GM12878 (cell line): ENCODE data around the gene PIGM. TPM values are rescaled to one million over a fixed set of nuclear protein-coding genes. Genes with fewer than 3 reads are reported as not detected.

Experiments
- ATAC-seq: fragments of 200-7000 bp; cut with Tn5 transposase; 3 replicates; pipeline ENCODE4 v1.9.1; 2020; ENCODE audit warnings: mild to moderate bottlenecking, moderate library complexity
- BruUV-seq: library from RNA; stranded (reverse); fragments of 400-500 nt; replicated peaks from 2 replicates; lab custom pipeline; 2021; lab: Mats Ljungman, UMichigan
- CTCF ChIA-PET: fragments of 300-600 bp; sonication (Branson Sonifier 250); formaldehyde crosslinking; extraction: SDS; loops from one replicate; lab custom pipeline; 2021; ENCODE audit warnings: inconsistent platforms; lab: Yijun Ruan, JAX
- POLR2A ChIA-PET: fragments of 350-600 bp; formaldehyde crosslinking; extraction: SDS; loops from one replicate; lab custom pipeline; 2021; ENCODE audit warnings: inconsistent platforms; lab: Charles Lee
- RAD21 ChIA-PET: fragments of 300-600 bp; sonication (Branson Sonifier 250); formaldehyde crosslinking; loops from one replicate; lab custom pipeline; 2023; ENCODE audit warnings: antibody characterized with exemption; ENCODE audit not compliant: unreplicated experiment; lab: Charles Lee
- SMC1A ChIA-PET: fragments of 300-600 bp; sonication (Branson Sonifier 250); formaldehyde crosslinking; loops from one replicate; lab custom pipeline; 2023; ENCODE audit not compliant: unreplicated experiment, uncharacterized antibody; lab: Charles Lee
- DNase-seq: peaks from one replicate; pipeline ENCODE4 v3.0.0-alpha.2; 2011; ENCODE audit warnings: low read depth, low spot score
- FAIRE-seq: peaks from 3 replicates; lab custom pipeline; 2011; peaks lifted over from hg19 to GRCh38; lab: Jason Lieb, UNC
- H2AFZ ChIP-seq: 2 replicates; pipeline ENCODE4 v1.6.0; 2011; ENCODE audit warnings: low read depth, low read length, control low read depth; ENCODE audit not compliant: control insufficient read depth
- H3K27ac ChIP-seq: 2 replicates; pipeline ENCODE4 v1.5.1; 2011; ENCODE audit warnings: control low read depth; ENCODE audit not compliant: control insufficient read depth, insufficient read depth
- H3K27me3 ChIP-seq, 2 experiments: replicated peaks in 1 of 2; 2 replicates each; pipeline versions ENCODE4 v1.6.0 to v1.6.1; 2011; ENCODE audit warnings: low read length in 1 of 2; ENCODE audit not compliant: control insufficient read depth in 2 of 2, insufficient read depth in 2 of 2
- H3K36me3 ChIP-seq, 2 experiments: 2 replicates each; pipeline ENCODE4 v1.5.1; 2011; ENCODE audit warnings: low read length in 1 of 2; ENCODE audit not compliant: control insufficient read depth in 2 of 2, insufficient read depth in 2 of 2
- H3K4me1 ChIP-seq: 2 replicates; pipeline ENCODE4 v1.6.1; 2011; ENCODE audit warnings: mild to moderate bottlenecking, low read length, moderate library complexity, mixed read lengths; ENCODE audit not compliant: control insufficient read depth, insufficient read depth
- H3K4me2 ChIP-seq: 2 replicates; pipeline ENCODE4 v1.6.0; 2011; ENCODE audit warnings: control low read depth; ENCODE audit not compliant: control insufficient read depth, insufficient read depth
- H3K4me3 ChIP-seq: fragments of 200-600 bp; sonication (generic); 2 replicates; pipeline ENCODE4 v1.5.1; 2016
- H3K79me2 ChIP-seq: 2 replicates; pipeline ENCODE4 v1.6.0; 2011; ENCODE audit warnings: low read length; ENCODE audit not compliant: control insufficient read depth, insufficient read depth
- H3K9ac ChIP-seq: 2 replicates; pipeline ENCODE4 v1.8.0; 2011; ENCODE audit warnings: low read length, control low read depth, mixed read lengths; ENCODE audit not compliant: control insufficient read depth, insufficient read depth
- H3K9me3 ChIP-seq: replicated peaks from 3 replicates; pipeline ENCODE4 v1.5.1; 2011; ENCODE audit warnings: mild to moderate bottlenecking, low read length; ENCODE audit not compliant: control insufficient read depth, insufficient read depth
- H4K20me1 ChIP-seq: 2 replicates; pipeline ENCODE4 v1.6.0; 2011; ENCODE audit not compliant: control insufficient read depth, insufficient read depth
- CBX5 ChIP-seq: sonication (generic); IDR thresholded peaks from 2 replicates; pipeline ENCODE4 v1.6.1; 2016; ENCODE audit warnings: low read depth, moderate library complexity, mild to moderate bottlenecking, inconsistent platforms
- CEBPZ ChIP-seq: fragments of 150-350 bp; IDR thresholded peaks from 2 replicates; pipeline ENCODE4 v1.6.1; 2016; ENCODE audit warnings: low read depth, low read length
- CHD2 ChIP-seq: IDR thresholded peaks from 2 replicates; pipeline ENCODE4 v1.6.1; 2011; ENCODE audit warnings: low read depth, low read length, improper control_type of control experiment, borderline replicate concordance
- E4F1 ChIP-seq: fragments of 450-650 bp; IDR thresholded peaks from 2 replicates; pipeline ENCODE4 v1.6.1; 2018; ENCODE audit warnings: borderline replicate concordance, mild to moderate bottlenecking; ENCODE audit not compliant: partially characterized antibody
- EGR1 ChIP-seq, 2 experiments: IDR thresholded peaks; 1 replicate in 1 of 2; 2 replicates in 1 of 2; pipeline ENCODE4 v1.6.1; 2011 to 2012; ENCODE audit warnings: low read depth in 2 of 2, low read length in 2 of 2, borderline replicate concordance in 1 of 2, mild to moderate bottlenecking in 1 of 2, moderate library complexity in 1 of 2
- MTA3 ChIP-seq: IDR thresholded peaks from 2 replicates; pipeline ENCODE4 v1.6.1; 2012; ENCODE audit warnings: low read length, inconsistent platforms, borderline replicate concordance
- MXI1 ChIP-seq: fragments of 150-350 bp; IDR thresholded peaks from 2 replicates; pipeline ENCODE4 v1.6.1; 2011; ENCODE audit warnings: low read depth, mild to moderate bottlenecking, inconsistent platforms, low read length, improper control_type of control experiment
- PBX3 ChIP-seq: IDR thresholded peaks from 2 replicates; pipeline ENCODE4 v1.6.1; 2011; ENCODE audit warnings: mild to moderate bottlenecking, low read depth, low read length, moderate library complexity; ENCODE audit not compliant: insufficient replicate concordance
- RBBP5 ChIP-seq: fragments of 200-600 bp; sonication (generic); conservative IDR thresholded peaks from 2 replicates; pipeline ENCODE4 v1.6.1; 2016
- RFX5 ChIP-seq: IDR thresholded peaks from 2 replicates; pipeline ENCODE4 v1.6.1; 2011; ENCODE audit warnings: low read depth, low read length, improper control_type of control experiment
- SPI1 ChIP-seq: IDR thresholded peaks from 2 replicates; pipeline ENCODE4 v1.6.1; 2011; ENCODE audit warnings: low read depth, mild to moderate bottlenecking, low read length, moderate library complexity, borderline replicate concordance; ENCODE audit not compliant: insufficient read depth
- TCF7 ChIP-seq: IDR thresholded peaks from 2 replicates; pipeline ENCODE4 v1.6.1; 2014; ENCODE audit warnings: antibody characterized with exemption, borderline replicate concordance
- USF2 ChIP-seq: IDR thresholded peaks from 2 replicates; pipeline ENCODE4 v1.6.1; 2011; ENCODE audit warnings: low read depth, low read length, improper control_type of control experiment, borderline replicate concordance
- WGBS: methylation state at CpG from one replicate; pipeline ENCODE4 v1.1.6; 2016; ENCODE audit warnings: low lambda C conversion rate; ENCODE audit not compliant: insufficient replicate concordance, insufficient coverage; ENCODE audit errors: missing lambda C conversion rate; 5-methylcytosine and 5-hydroxymethylcytosine counted together
- in situ Hi-C: fragments of 300-500 bp; cut with MboI; formaldehyde crosslinking; loops from 9 replicates; pipeline ENCODE4 v1.14.3; 2018; ENCODE audit warnings: mixed read lengths
- intact Hi-C: fragments of 100-400 bp; cut with micrococcal nuclease; formaldehyde crosslinking; loops from one replicate; pipeline ENCODE4 v1.14.2; 2022; ENCODE audit not compliant: unreplicated experiment
- polyA plus RNA-seq, 11 experiments: library from polyadenylated mRNA; depleted of rRNA in 4 of 11; unstranded in 6 of 11; stranded (reverse) in 5 of 11; fragments of >200 nt; fragmentation: Nextera tagmentation in 4 of 11; fragmentation: Illumina TruSeq in 1 of 11; extraction: Ambion mirVana in 4 of 11; extraction: Trizol in 1 of 11; gene quantifications; 1 replicate in 1 of 11; 2 replicates in 10 of 11; pipeline versions ENCODE4 v1.2.1 to v1.2.3, GENCODE V29; 2011 to 2016; ENCODE audit warnings: inconsistent platforms in 2 of 11, missing spikeins in 2 of 11, low read depth in 1 of 11
- total RNA-seq, 4 experiments: library from RNA; depleted of rRNA in 3 of 4; stranded (reverse); fragments of >200 nt in 3 of 4; fragmentation: Illumina TruSeq in 1 of 4; extraction: Trizol in 1 of 4; gene quantifications; 2 replicates each; pipeline versions ENCODE4 v1.2.1 to v1.2.3, GENCODE V29; 2013 to 2021

PIGM gene
- total and polyA plus RNA-seq, 10 of the 15 experiments (the other 5 are each of a cell fraction or from before 2014, with no cell fraction given): 2.6 to 6.1 (median 4.6) TPM

GRCh38 chr1:160081261-160081936 is 49.6 kb upstream of the PIGM start, which contains the start of gene KCNJ9:
Gene KCNJ9 (plus strand): TSS chr1:160081538. CDS start chr1:160084031, 2,493 bp downstream.
- H3K9ac ChIP-seq: no peak within 1 kb of the TSS
- ATAC-seq (no peak), DNase-seq (no peak), FAIRE-seq (no peak)
- SMC1A ChIA-PET: interaction anchor here (0.6 to 8.9 kb wide), 5 partner anchors 24 to 295 kb away, joined by 3 to 89 read pairs (median 3); no protein-coding TSS in a partner anchor
- no peak within 1 kb of the TSS for H3K27ac ChIP-seq
- intact Hi-C loops: no loop called here
- no peak within 1 kb of the TSS for H3K4me3 ChIP-seq
- POLR2A ChIA-PET: interaction anchor here (0.6 kb wide), 1 partner anchor 27 kb away, joined by 3 read pairs; no protein-coding TSS in a partner anchor
- no peaks in the 10 kb centered on the region for H3K9me3 ChIP-seq
- in situ Hi-C loops: no loop called here
- H2AFZ ChIP-seq: no peak within 1 kb of the TSS
- H3K36me3 ChIP-seq: no peaks in the 10 kb centered on the region
- no TSS peak for BruUV-seq
- no peaks in the 10 kb centered on the region for H4K20me1 ChIP-seq
- H3K4me1 ChIP-seq: no peaks in the 10 kb centered on the region; the same call in 1 of the 2 replicates
- RAD21 ChIA-PET: interaction anchor here (0.9 to 4.9 kb wide), 4 partner anchors 17 to 35 kb away, joined by 3 to 50 read pairs (median 4); partner anchors contain the start of gene IGSF8
- WGBS: 4% methylated on average over 10 of the region's 14 CpGs
- H3K4me2 ChIP-seq: no peak within 1 kb of the TSS
- no peaks in the 10 kb centered on the region for H3K79me2 ChIP-seq
- peaks cover 0 to 2% of the 10 kb centered on the region in 2 experiments; a peak in 3 of 4 replicates for H3K27me3 ChIP-seq
- CTCF ChIA-PET: interaction anchor here (0.7 to 49.8 kb wide), 7 partner anchors 3 to 1117 kb away, joined by 3 to 1035 read pairs (median 4); partner anchors contain the start of genes IGSF8, KCNJ10 and KCNJ9
- TF ChIP-seq TCF7 (no peak), MTA3 (no peak), CBX5 (no peak), RFX5 (no peak), USF2 (no peak), CEBPZ (no peak), PBX3 (no peak), SPI1 (no peak), CHD2 (no peak), EGR1 (IDR thresholded peaks at IDR 0.05; ENCODE audit: borderline replicate concordance in 1 of 2, low read depth in 2 of 2, low read length in 2 of 2) (no peak), MXI1 (no peak), RBBP5 (no peak), E4F1 (no peak)
